Keratinocyte (primary cell): Measurements from ENCODE around the gene MDH1.

Experiments
- CTCF ChIP-seq, 3 experiments: IDR thresholded peaks in 1 of 3; conservative IDR thresholded peaks in 1 of 3; optimal IDR thresholded peaks in 1 of 3; 2 replicates in 2 of 3; 3 replicates in 1 of 3; pipeline versions ENCODE3 to v1.5.1; 2011; ENCODE audit warnings: low read length in 3 of 3, mild to moderate bottlenecking in 3 of 3, moderate library complexity in 2 of 3, control low read depth in 1 of 3, inconsistent platforms in 1 of 3; ENCODE audit not compliant: insufficient read depth in 2 of 3; ENCODE audit errors: extremely low read depth in 1 of 3
- EZH2 ChIP-seq: IDR thresholded peaks from one replicate; pipeline ENCODE4 v1.6.1; 2012; ENCODE audit warnings: inconsistent platforms, mild to moderate bottlenecking, low read length, moderate library complexity

- TF ChIP-seq CTCF (optimal IDR thresholded peaks at IDR 0.05 in 1 of 3, IDR thresholded peaks at IDR 0.05 in 1 of 3, conservative IDR thresholded peaks at IDR 0.05 in 1 of 3; ENCODE audit: extremely low read depth in 1 of 3, insufficient read depth in 2 of 3, low read length in 3 of 3): no peak
- TF ChIP-seq EZH2: no peak
Observed at GRCh38 chr2:63572001-63572400, 16.8 kb upstream of the MDH1 start.
